ENCODE results near the gene MCTP1. TPM values are rescaled to one million over a fixed set of nuclear protein-coding genes. Genes with fewer than 3 reads are reported as not detected.

The MCTP1 gene
- polyA plus RNA-seq, 3 donors = 34.4 to 72.9 (median 55.5) TPM

GRCh38 chr5:95027151-95027721 lies 257.7 kb downstream of the MCTP1 start:
- H3K9me3 Mint-ChIP-seq = peaks cover 0 to 1% (median 0%) of the 10 kb centered on the region in 7 donors
- peak overlapping the region; percentile 31 to 82 for H3K4me3 Mint-ChIP-seq
- intact Hi-C loops (cut with micrococcal nuclease) = loop anchor here (10.0 kb wide), 2 partner anchors 48 to 58 kb away; no protein-coding TSS in a partner anchor
- H3K9ac ChIP-seq (ENCODE audit: insufficient read depth, low read length, poor library complexity, severe bottlenecking) = peak overlapping the region; percentile 6
- peak; percentile 40 to 61 (median 47) for DNase-seq
- peak overlapping the region; percentile 82 to 97 (median 90) for H3K27ac Mint-ChIP-seq
- peaks cover 47 to 58% of the 10 kb centered on the region in 2 donors for H3K4me1 ChIP-seq (ENCODE audit: control insufficient read depth in 1 of 2, insufficient read depth in 2 of 2, low read length in 2 of 2)
- no peaks in the 10 kb centered on the region for H3K36me3 ChIP-seq (replicated peaks in 1 of 2; ENCODE audit: control insufficient read depth in 1 of 2, insufficient read depth in 2 of 2, low read length in 2 of 2)
- H3K4me3 ChIP-seq (replicated peaks in 1 of 3; ENCODE audit: low read depth in 2 of 3, low read length in 3 of 3) = peak overlapping the region in 1 of 3 experiments; percentile 46
- peak overlapping the region; percentile 57 for H3K4me2 ChIP-seq (replicated peaks; ENCODE audit: extremely low read depth, low read length, poor library complexity, severe bottlenecking)
- peak overlapping the region; percentile 19 for H2AFZ ChIP-seq (ENCODE audit: insufficient read depth, low read depth, low read length, poor library complexity, severe bottlenecking)
- H3K27me3 Mint-ChIP-seq (ENCODE audit: low read depth in 3 of 3) = no peaks in the 10 kb centered on the region
- H3K79me2 ChIP-seq (ENCODE audit: insufficient read depth, low read length) = peaks cover 98% of the 10 kb centered on the region
- no peaks in the 10 kb centered on the region for H3K9me3 ChIP-seq (replicated peaks in 1 of 2; ENCODE audit: control insufficient read depth in 1 of 2, insufficient read depth in 1 of 2, low read length in 2 of 2)
- H3K36me3 Mint-ChIP-seq = peaks cover 1 to 12% of the 10 kb centered on the region in 2 donors
- no peaks in the 10 kb centered on the region for H3K27me3 ChIP-seq (ENCODE audit: control insufficient read depth in 2 of 2, insufficient read depth in 2 of 2, low read length in 2 of 2)
- H3K27ac ChIP-seq (ENCODE audit: low read depth in 1 of 2, low read length in 2 of 2) = peak overlapping the region; percentile 4 to 76
- TF ChIP-seq, protein P1, sequence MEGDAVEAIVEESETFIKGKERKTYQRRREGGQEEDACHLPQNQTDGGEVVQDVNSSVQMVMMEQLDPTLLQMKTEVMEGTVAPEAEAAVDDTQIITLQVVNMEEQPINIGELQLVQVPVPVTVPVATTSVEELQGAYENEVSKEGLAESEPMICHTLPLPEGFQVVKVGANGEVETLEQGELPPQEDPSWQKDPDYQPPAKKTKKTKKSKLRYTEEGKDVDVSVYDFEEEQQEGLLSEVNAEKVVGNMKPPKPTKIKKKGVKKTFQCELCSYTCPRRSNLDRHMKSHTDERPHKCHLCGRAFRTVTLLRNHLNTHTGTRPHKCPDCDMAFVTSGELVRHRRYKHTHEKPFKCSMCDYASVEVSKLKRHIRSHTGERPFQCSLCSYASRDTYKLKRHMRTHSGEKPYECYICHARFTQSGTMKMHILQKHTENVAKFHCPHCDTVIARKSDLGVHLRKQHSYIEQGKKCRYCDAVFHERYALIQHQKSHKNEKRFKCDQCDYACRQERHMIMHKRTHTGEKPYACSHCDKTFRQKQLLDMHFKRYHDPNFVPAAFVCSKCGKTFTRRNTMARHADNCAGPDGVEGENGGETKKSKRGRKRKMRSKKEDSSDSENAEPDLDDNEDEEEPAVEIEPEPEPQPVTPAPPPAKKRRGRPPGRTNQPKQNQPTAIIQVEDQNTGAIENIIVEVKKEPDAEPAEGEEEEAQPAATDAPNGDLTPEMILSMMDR (IDR thresholded peaks at IDR 0.05) = no peak
- WGBS (ENCODE audit: insufficient coverage) = 11% methylated on average over 3 of the region's 5 CpGs
- peaks cover 98% of the 10 kb centered on the region for H4K20me1 ChIP-seq (ENCODE audit: insufficient read depth, low read length)
- peaks cover 66% of the 10 kb centered on the region for H3K4me1 Mint-ChIP-seq

- Histone ChIP-seq H4K20me1 (ENCODE audit: insufficient read depth, low read length) (peaks cover 99% of the 10 kb centered on the region), H3K79me2 (ENCODE audit: insufficient read depth, low read length) (peaks cover 98% of the 10 kb centered on the region), H3K27me3 (ENCODE audit: control insufficient read depth in 2 of 2, insufficient read depth in 2 of 2, low read length in 2 of 2) (no peaks in the 10 kb centered on the region), H3K4me3 (replicated peaks in 1 of 3; ENCODE audit: low read depth in 2 of 3, low read length in 3 of 3) (peak overlapping the region in 1 of 3 experiments; percentile 46), H3K4me2 (replicated peaks; ENCODE audit: extremely low read depth, low read length, poor library complexity, severe bottlenecking) (peak overlapping the region; percentile 57), H2AFZ (ENCODE audit: insufficient read depth, low read depth, low read length, poor library complexity, severe bottlenecking) (no peak overlapping the region), H3K27ac (ENCODE audit: low read depth in 1 of 2, low read length in 2 of 2) (peak overlapping the region in 1 of 2 donors; percentile 76), H3K36me3 (replicated peaks in 1 of 2; ENCODE audit: control insufficient read depth in 1 of 2, insufficient read depth in 2 of 2, low read length in 2 of 2) (no peaks in the 10 kb centered on the region), H3K9me3 (replicated peaks in 1 of 2; ENCODE audit: control insufficient read depth in 1 of 2, insufficient read depth in 1 of 2, low read length in 2 of 2) (no peaks in the 10 kb centered on the region), H3K4me1 (ENCODE audit: control insufficient read depth in 1 of 2, insufficient read depth in 2 of 2, low read length in 2 of 2) (peaks cover 47 to 58% of the 10 kb centered on the region in 2 donors), H3K9ac (ENCODE audit: insufficient read depth, low read length, poor library complexity, severe bottlenecking) (no peak overlapping the region)
- Mint-ChIP-seq H3K9me3 (peaks cover 0 to 1% (median 0%) of the 10 kb centered on the region in 7 donors), H3K36me3 (peaks cover 3 to 14% of the 10 kb centered on the region in 2 donors), H3K4me1 (peaks cover 66% of the 10 kb centered on the region), H3K27me3 (ENCODE audit: low read depth in 3 of 3) (no peaks in the 10 kb centered on the region), H3K27ac (peak overlapping the region in 6 of 7 donors; percentile 68 to 94 (median 88)), H3K4me3 (peak overlapping the region in 1 of 2 donors; percentile 82)
- WGBS (ENCODE audit: insufficient coverage) = no CpG with 5 or more reads among the region's 2 CpGs
- DNase-seq = no peak
- intact Hi-C loops (cut with micrococcal nuclease) = loop anchor here (10.0 kb wide), 2 partner anchors 48 to 58 kb away; no protein-coding TSS in a partner anchor
- TF ChIP-seq, protein P1 (IDR thresholded peaks at IDR 0.05) = no peak
Measured at GRCh38 chr5:95026718-95027117, 258.2 kb downstream of the MCTP1 start.
